HUES64 (cell line): ENCODE measurements around the gene CDX1.

ENCODE experiments used
- H3K27ac ChIP-seq: 2 replicates; pipeline ENCODE4 v1.7.0; 2013; ENCODE audit warnings: low read depth, low read length, inconsistent platforms
- H3K27me3 ChIP-seq: 2 replicates; pipeline ENCODE4 v1.6.1; 2013; ENCODE audit warnings: mild to moderate bottlenecking, low read length; ENCODE audit not compliant: insufficient read depth
- H3K36me3 ChIP-seq: 2 replicates; pipeline ENCODE4 v1.6.1; 2013; ENCODE audit warnings: mild to moderate bottlenecking, low read length; ENCODE audit not compliant: insufficient read depth
- H3K4me1 ChIP-seq: 2 replicates; pipeline ENCODE4 v1.6.1; 2013; ENCODE audit warnings: mild to moderate bottlenecking, low read length, moderate library complexity; ENCODE audit not compliant: insufficient read depth
- H3K4me3 ChIP-seq: 2 replicates; pipeline ENCODE4 v1.5.1; 2013; ENCODE audit warnings: mild to moderate bottlenecking, low read length, moderate library complexity
- H3K9ac ChIP-seq: 2 replicates; pipeline ENCODE4 v1.6.1; 2013; ENCODE audit warnings: mild to moderate bottlenecking, low read depth, low read length
- H3K9me3 ChIP-seq: 2 replicates; pipeline ENCODE4 v1.6.1; 2013; ENCODE audit warnings: low read depth, low read length; ENCODE audit not compliant: insufficient read depth
- WGBS: fragments of 150-250, 120-280 bp; methylation state at CpG from one replicate; pipeline ENCODE4 v1.1.7; 2013; ENCODE audit warnings: missing lambda C conversion rate; 5-methylcytosine and 5-hydroxymethylcytosine counted together

CDX1 gene

DNA sequence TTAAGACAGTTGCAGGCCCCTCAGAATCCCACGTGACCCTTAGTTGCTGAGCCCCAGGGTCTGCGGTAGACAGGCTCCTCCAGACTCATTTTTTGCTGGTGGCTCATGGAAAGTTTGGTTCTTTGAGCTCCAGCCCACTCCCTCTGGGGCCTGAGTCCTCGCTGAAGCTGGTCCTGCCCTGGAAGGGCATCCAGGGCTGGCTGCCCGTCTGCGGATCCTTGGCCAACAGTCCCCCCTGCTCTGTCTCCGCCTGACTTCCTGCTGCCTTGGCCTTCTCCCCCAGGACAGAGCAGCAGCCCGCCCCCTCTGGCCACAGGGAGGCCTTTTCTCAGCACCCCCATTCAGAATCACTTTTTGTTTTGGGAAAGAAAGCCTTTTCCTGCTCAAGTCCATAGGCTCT lies 47.7 kb downstream of the CDX1 start:
- Histone ChIP-seq H3K9me3 (no peaks in the 10 kb centered on the region), H3K27me3 (peaks cover 4% of the 10 kb centered on the region), H3K9ac (no peak overlapping the region), H3K27ac (no peak overlapping the region), H3K36me3 (no peaks in the 10 kb centered on the region), H3K4me3 (no peak overlapping the region), H3K4me1 (peaks cover 18% of the 10 kb centered on the region)
- WGBS: 82% methylated on average over 7 of the region's 7 CpGs

DNA sequence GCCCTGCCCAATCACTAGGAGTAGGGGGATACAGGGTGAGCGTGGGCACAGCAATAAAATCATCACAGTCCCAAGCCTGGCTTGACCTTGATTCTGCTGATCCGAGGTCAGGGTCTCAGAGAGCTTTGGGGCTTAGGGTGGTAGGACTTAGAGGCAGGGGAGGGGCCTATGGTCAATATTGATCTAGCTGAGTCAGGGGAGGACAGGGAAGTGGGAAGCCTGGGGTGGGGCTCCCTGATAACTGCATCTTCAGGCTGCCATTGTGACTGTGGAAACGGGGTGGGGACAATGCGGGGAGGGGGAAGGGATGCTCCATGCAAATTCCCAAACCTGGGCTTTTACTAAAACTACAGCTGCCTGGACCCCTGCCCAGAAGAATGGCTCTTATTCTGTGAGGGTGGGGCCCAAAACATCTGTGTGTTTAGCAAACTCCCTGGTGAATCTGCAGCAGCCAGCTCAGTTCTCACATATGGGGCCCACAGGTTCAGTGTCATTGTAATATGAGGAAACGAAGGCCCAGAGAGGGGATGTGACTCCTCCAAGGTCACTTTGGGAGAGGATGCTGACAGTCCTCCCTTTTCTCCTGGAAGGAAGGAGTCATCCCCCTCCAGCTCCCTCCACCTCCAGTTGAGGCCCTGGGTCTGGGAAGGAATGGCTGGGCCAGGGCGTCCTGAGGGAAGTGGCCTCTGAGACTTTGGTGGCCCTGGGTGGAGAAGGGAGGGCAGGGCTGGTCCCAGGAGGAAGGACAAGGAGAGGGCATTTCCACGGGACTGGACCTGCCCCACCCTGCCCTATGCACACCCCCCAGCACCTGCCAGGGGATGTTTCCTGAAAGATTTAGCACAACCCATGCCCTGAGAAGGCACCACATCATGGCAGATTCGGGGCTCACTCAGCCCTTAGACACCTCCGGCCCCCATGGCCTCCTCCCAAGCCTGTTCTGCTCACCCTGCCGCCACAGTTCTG lies 49.7 kb downstream of the CDX1 start:
- 75% methylated on average over 10 of the region's 10 CpGs for WGBS
- H3K9ac ChIP-seq: no peak overlapping the region

DNA sequence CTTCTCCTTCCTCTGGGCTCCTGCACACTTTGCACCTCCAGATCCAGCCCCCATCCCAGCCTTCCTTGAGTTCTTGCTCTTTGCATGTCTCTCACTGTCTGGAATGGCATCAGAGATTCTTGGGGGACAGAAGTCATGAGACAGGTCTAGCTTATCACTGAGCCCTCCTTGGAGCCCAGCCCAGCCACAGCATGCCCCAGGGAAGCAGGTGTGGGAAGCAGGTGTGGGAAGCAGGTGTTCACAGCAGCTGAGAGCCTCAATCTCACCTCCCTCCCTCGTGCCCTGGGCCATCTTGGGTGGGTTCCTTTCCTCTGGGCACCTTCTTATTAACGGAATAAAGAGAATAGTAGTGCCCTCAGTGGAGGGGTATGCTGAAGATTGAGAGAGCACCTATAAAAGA lies 50.5 kb downstream of the CDX1 start:
- no peak overlapping the region for H3K9ac ChIP-seq
- no peaks in the 10 kb centered on the region for H3K9me3 ChIP-seq
- H3K4me3 ChIP-seq: no peak overlapping the region
- H3K4me1 ChIP-seq: peaks cover 8% of the 10 kb centered on the region
- 85% methylated on average over 2 of the region's 2 CpGs for WGBS
- no peak overlapping the region for H3K27ac ChIP-seq
- no peaks in the 10 kb centered on the region for H3K36me3 ChIP-seq
- peaks cover 4% of the 10 kb centered on the region for H3K27me3 ChIP-seq

More for the DNA sequence above, 49.7 kb downstream of the CDX1 start:
- no peak overlapping the region for H3K4me3 ChIP-seq
- peaks cover 4% of the 10 kb centered on the region for H3K27me3 ChIP-seq
- H3K36me3 ChIP-seq: no peaks in the 10 kb centered on the region
- H3K27ac ChIP-seq: no peak overlapping the region
- peaks cover 16% of the 10 kb centered on the region for H3K4me1 ChIP-seq
- H3K9me3 ChIP-seq: no peaks in the 10 kb centered on the region

DNA sequence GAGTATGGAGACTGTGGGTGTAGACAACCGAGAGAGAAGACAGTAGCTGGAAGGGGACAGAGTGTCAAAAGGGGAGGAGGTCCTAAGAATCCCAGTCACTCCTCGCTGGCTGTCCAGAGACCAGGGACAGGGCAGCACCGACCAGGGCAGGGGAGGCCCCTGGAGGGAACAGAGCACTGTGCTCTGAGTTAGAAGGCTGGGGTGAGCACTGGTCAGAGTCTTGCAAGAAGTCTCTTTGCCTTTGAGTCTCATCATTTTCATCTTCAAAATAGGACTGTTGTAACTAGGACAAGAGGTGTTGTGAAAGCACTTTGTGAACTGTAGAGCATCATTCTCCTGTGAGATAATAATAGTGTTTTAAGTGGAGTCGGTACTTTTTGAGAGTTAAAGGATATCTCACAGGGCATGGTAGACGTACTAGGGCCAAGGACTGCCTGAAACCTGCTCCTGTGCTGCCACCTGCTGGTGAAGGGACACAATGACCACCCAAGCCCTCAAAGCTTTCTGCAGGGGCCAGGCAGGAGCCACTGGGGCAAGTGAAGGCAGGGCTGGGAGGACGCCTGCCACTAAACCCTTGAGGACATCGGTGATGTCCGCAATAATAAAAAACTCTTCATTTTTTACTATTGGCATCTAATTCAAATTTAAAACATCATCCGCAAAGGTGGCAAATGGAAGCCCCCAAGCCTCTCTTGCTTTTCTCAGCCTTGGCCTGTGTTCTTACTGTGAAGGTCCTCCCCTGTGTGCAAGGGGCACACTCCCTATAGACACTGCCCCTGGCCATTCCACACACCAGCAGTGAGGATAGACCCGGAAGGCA lies 51.5 kb downstream of the CDX1 start:
- Histone ChIP-seq H3K27ac (no peak overlapping the region), H3K9ac (no peak overlapping the region), H3K4me3 (no peak overlapping the region), H3K4me1 (peaks cover 6% of the 10 kb centered on the region; the same call in 1 of the 2 replicates), H3K9me3 (no peaks in the 10 kb centered on the region), H3K27me3 (peaks cover 4% of the 10 kb centered on the region), H3K36me3 (no peaks in the 10 kb centered on the region)
- WGBS: 40% methylated on average over 10 of the region's 10 CpGs

DNA sequence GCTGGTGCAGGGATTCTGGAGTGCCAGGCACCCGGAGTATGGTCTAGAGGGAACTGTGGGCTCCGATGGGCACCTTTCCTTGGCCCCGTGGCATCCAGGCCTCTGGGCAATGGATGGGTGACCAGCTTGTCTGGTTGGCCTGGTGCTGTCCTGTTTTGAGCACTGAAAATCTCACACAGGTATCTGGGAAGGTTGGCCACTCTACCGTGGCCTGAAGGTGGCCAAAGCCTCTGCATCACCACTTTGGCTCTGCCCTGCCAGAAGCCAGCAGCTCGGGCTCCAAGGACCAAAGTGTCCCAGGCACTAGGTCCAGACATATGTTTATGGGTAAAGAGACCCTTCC lies 52.1 kb downstream of the CDX1 start:
- Histone ChIP-seq H3K36me3 (no peaks in the 10 kb centered on the region), H3K27me3 (peaks cover 4% of the 10 kb centered on the region), H3K27ac (no peak overlapping the region), H3K9ac (no peak overlapping the region), H3K4me3 (no peak overlapping the region), H3K9me3 (no peaks in the 10 kb centered on the region), H3K4me1 (peaks cover 6% of the 10 kb centered on the region; the same call in 1 of the 2 replicates)
- 94% methylated on average over 5 of the region's 5 CpGs for WGBS

DNA sequence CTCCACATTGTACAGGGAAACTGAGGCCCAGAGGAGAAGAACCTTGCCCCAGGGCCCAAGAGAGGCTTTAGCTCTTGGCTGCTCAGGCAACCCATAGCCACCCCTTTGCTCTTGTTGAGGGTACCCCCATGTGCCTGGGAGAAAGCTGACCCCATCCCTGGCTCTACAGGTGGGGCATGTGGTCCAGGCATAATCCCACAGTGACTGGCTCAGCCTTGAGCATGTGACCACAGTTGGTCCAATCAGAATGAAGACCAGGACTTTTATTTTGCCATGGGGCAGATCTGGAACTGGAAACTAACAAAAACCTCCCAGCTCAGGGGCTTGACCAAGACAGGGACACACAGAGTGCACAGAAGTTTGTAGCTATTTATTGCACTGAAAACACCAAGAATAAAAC lies 52.6 kb downstream of the CDX1 start:
- Histone ChIP-seq H3K4me3 (no peak overlapping the region), H3K4me1 (peaks cover 6% of the 10 kb centered on the region; the same call in 1 of the 2 replicates), H3K9me3 (no peaks in the 10 kb centered on the region), H3K36me3 (no peaks in the 10 kb centered on the region), H3K27ac (no peak overlapping the region), H3K9ac (no peak overlapping the region), H3K27me3 (peaks cover 4% of the 10 kb centered on the region)

DNA sequence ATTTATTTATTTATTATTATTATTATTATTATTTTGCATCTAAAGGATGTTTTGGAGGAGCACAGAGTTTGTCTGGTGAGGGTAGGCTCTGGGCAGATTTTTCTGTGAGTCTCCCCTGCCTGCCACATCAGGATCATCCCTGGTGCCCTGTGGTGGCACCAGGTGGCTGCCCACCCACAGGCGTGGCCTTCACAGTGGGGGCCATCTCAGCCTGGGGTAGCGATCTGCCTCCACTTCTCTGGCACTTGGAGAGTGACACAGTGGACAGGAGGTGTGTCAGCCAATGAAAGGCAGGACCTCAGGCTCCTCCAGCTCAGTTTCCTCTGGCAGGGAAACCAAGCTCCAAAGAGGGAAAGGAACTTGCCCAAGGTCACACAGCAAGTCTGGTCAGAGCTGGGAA lies 53.3 kb downstream of the CDX1 start:
- peaks cover 6% of the 10 kb centered on the region; the same call in 1 of the 2 replicates for H3K4me1 ChIP-seq
- peaks cover 4% of the 10 kb centered on the region for H3K27me3 ChIP-seq
- no peaks in the 10 kb centered on the region for H3K36me3 ChIP-seq
- H3K4me3 ChIP-seq: no peak overlapping the region
- no peaks in the 10 kb centered on the region for H3K9me3 ChIP-seq
- H3K9ac ChIP-seq: no peak overlapping the region
- H3K27ac ChIP-seq: no peak overlapping the region
- WGBS: 88% methylated on average over 2 of the region's 2 CpGs

DNA sequence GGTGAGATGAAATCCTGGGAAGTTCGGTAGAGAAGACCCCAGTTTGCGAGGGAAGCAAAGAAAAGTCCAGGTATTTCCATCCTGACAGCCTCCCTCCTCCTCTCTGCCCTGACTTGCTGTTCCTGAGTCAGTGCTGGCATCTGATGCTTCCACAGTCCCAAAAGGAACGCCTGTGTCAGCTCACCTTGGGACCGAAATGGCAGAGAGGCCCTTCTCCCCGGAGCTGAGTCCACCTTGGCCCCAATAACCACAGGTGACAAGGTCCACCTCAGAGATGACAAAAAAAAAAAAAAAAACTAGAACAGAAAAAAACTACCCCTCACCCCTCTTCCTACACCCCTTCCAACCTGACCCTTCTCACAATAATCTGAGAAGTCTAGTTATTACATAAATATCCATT lies 54.9 kb downstream of the CDX1 start:
- Histone ChIP-seq H3K9ac (no peak overlapping the region), H3K36me3 (no peaks in the 10 kb centered on the region), H3K27me3 (peaks cover 4% of the 10 kb centered on the region), H3K27ac (no peak overlapping the region), H3K9me3 (no peaks in the 10 kb centered on the region), H3K4me3 (no peak overlapping the region), H3K4me1 (peaks cover 6% of the 10 kb centered on the region; the same call in 1 of the 2 replicates)
- 86% methylated on average over 5 of the region's 5 CpGs for WGBS

DNA sequence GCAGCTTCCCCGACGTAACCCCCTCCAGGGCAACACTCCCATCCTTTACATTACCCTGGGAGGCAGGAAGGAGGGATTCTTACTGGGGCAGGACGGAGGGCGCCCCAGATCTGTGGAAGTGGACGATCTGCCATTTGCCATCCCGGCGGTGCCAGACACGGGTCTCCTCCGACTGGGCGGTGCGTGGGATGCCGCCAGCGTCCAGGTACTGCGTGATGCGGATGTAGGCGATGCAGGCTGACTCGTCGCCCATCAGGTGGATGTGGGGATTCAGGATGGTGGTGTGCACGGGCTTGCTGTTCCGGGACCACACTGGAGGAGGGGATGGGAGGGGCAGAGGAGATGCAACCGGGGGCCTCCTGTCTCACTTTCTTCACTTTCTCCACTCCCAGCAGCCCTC lies 56.3 kb downstream of the CDX1 start:
- Histone ChIP-seq H3K4me3 (no peak overlapping the region), H3K36me3 (no peaks in the 10 kb centered on the region), H3K27ac (no peak overlapping the region), H3K9me3 (no peaks in the 10 kb centered on the region), H3K27me3 (no peaks in the 10 kb centered on the region), H3K4me1 (peaks cover 6% of the 10 kb centered on the region; the same call in 1 of the 2 replicates), H3K9ac (no peak overlapping the region)
- 92% methylated on average over 19 of the region's 21 CpGs for WGBS

DNA sequence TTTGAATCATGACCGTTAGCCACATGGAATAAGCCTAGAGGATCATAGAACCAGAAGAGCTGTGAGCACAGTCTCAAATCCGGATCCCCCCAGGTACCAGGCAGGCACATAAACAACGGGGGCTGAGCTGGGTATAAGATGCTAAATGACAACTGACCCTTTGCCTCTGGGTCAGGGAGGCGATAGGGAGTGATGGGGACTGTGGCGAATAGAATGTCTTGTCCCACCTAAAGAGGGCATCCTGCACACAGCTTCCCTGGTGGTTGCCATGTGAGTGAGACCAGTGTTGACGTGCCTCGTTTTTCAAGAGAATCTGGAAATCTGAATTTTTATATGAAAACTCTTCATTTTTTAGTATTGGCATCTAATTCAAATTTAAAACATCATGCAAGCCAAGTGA lies 56.9 kb downstream of the CDX1 start:
- Histone ChIP-seq H3K9me3 (no peaks in the 10 kb centered on the region), H3K36me3 (no peaks in the 10 kb centered on the region), H3K27ac (no peak overlapping the region), H3K4me3 (no peak overlapping the region), H3K27me3 (no peaks in the 10 kb centered on the region), H3K9ac (no peak overlapping the region), H3K4me1 (peaks cover 6% of the 10 kb centered on the region; the same call in 1 of the 2 replicates)
- 96% methylated on average over 5 of the region's 7 CpGs for WGBS

DNA sequence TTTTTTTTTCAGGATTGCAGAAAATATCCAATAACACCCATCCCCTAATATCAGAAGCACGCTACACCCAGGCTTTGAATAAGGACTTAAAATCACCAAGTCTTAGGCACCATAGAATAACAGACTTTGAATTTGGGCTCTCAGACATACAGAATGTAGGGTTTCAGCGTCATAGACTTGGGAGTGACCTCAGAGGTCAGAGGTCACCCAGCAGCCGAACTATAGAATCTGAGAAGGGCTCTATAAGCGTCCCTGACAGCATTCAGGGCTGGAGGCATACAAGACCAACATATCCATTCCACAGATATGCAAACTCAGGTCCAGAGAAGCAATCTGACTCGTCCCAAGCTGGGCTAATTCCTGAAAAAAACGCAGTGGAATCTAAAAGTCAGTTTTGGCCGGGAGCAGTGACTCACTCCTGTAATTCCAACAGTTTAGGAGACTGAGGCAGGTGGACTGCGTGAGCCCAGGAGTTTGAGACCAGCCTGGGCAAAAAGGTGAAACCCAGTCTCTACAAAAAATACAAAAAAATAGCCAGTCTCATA lies 58.0 kb downstream of the CDX1 start:
- Histone ChIP-seq H3K9me3 (no peaks in the 10 kb centered on the region), H3K4me3 (no peak overlapping the region), H3K27me3 (no peaks in the 10 kb centered on the region), H3K36me3 (no peaks in the 10 kb centered on the region), H3K9ac (no peak overlapping the region), H3K4me1 (peaks cover 6% of the 10 kb centered on the region; the same call in 1 of the 2 replicates), H3K27ac (no peak overlapping the region)
- WGBS: 57% methylated on average over 8 of the region's 8 CpGs
